Heart left ventricle (tissue), 16 donors: Measurements from ENCODE around the gene CXXC5. TPM values are rescaled to one million over a fixed set of nuclear protein-coding genes. Genes with fewer than 3 reads are reported as not detected.
"Not testable (repeated sequence)": the region's sequence is repeated elsewhere in the genome, so short reads cannot be mapped to it uniquely, and the experiment has no call there.

Experiments used
- ATAC-seq, 4 donors: fragments of 200-7000 bp; cut with Tn5 transposase; one replicate each; pipeline ENCODE4 v1.9.1; 2020 to 2022; ENCODE audit warnings: moderate library complexity in 4 of 4, mild to moderate bottlenecking in 3 of 4, moderate number of reproducible peaks in 1 of 4
- DNase-seq, 5 donors: peaks; one replicate each; pipeline ENCODE4 v3.0.0-alpha.2; 2020
- H3K27ac ChIP-seq, 12 donors: fragments of 200-600 bp; sonication (generic) in 4 of 12; one replicate each; pipeline versions ENCODE4 v1.5.0 to v1.8.0; 2016 to 2022; ENCODE audit warnings: mild to moderate bottlenecking in 2 of 12
- H3K27me3 ChIP-seq, 9 donors: fragments of 200-600 bp; sonication (generic) in 2 of 9; one replicate each; pipeline versions ENCODE4 v1.5.1 to v1.8.0; 2016 to 2022; ENCODE audit warnings: mild to moderate bottlenecking in 3 of 9
- H3K36me3 ChIP-seq, 9 donors: fragments of 200-600 bp; sonication (generic) in 2 of 9; one replicate each; pipeline versions ENCODE4 v1.5.0 to v1.8.0; 2018 to 2022; ENCODE audit warnings: mild to moderate bottlenecking in 2 of 9
- H3K4me1 ChIP-seq, 12 donors: fragments of 200-600 bp; sonication (generic) in 4 of 12; one replicate each; pipeline versions ENCODE4 v1.5.0 to v1.8.0; 2016 to 2022; ENCODE audit warnings: mild to moderate bottlenecking in 3 of 12
- H3K4me3 ChIP-seq, 12 donors: fragments of 200-600 bp; sonication (generic) in 4 of 12; one replicate each; pipeline versions ENCODE4 v1.5.0 to v1.8.0; 2017 to 2022; ENCODE audit warnings: mild to moderate bottlenecking in 9 of 12, moderate library complexity in 4 of 12
- H3K9me3 ChIP-seq, 12 donors: fragments of 200-600 bp; sonication (generic) in 4 of 12; one replicate each; pipeline versions ENCODE4 v1.5.0 to v1.8.0; 2016 to 2022; ENCODE audit warnings: mild to moderate bottlenecking in 1 of 12
- POLR2A ChIP-seq, 2 donors: fragments of 450-650 bp; IDR thresholded peaks; one replicate each; pipeline ENCODE4 v1.6.1; 2017; ENCODE audit warnings: antibody characterized with exemption in 2 of 2, mild to moderate bottlenecking in 2 of 2, moderate library complexity in 2 of 2
- WGBS, 4 donors: extraction: QIAGEN DNeasy Blood & Tissue Kit in 2 of 4; methylation state at CpG; one replicate each; pipeline versions ENCODE4 v1.1.5 to v1.1.7; 2013 to 2018; 5-methylcytosine and 5-hydroxymethylcytosine counted together
- intact Hi-C, 10 donors: fragments of 100-400 bp; cut with DNase I; formaldehyde crosslinking; loops; one replicate each; pipeline versions ENCODE4 v1.11.1 to v1.14.2; 2022
- polyA plus RNA-seq, 2 donors: library from polyadenylated mRNA; stranded (reverse); fragments of 200-250 nt; gene quantifications; one replicate each; pipeline ENCODE4 v1.2.3, GENCODE V29; 2013
- total RNA-seq, 9 donors: library from RNA; depleted of rRNA in 2 of 9; stranded (reverse); fragments of >200 nt in 2 of 9; fragmentation: NEBNext Ultra II Directional in 3 of 9; extraction: Animal tissue kit (Norgen Biotek cat#: 25700) in 3 of 9; gene quantifications; one replicate each; pipeline versions ENCODE4 v1.1.0 to v1.2.4, GENCODE V29; 2016 to 2023
- TF ChIP-seq, protein P1 (sequence below), 12 donors: fragments of 200-600 bp; sonication (generic) in 4 of 12; IDR thresholded peaks; one replicate each; pipeline versions ENCODE4 v1.5.0 to v1.8.0; 2018 to 2022; ENCODE audit warnings: antibody characterized with exemption in 12 of 12, mild to moderate bottlenecking in 5 of 12
- donor health status: ischemic (EF 13 %, LVEDD 7.1; RV severe dilation, severe dysfunction).
- donor health status: healthy with polysubstance abuse.
- donor health status: DM: no; HTN: yes; CAD: no.
- donor health status: DM: no; HTN: no; CAD: no.
- donor health status: ischemic (EF 25% LVEDD 6.9; RV normal size, moderate dysfunction).
- donor health status: ischemic (EF 25% LVEDD 5.7; RV mildly dilated, moderate dysfunction).
- donor health status: healthy.
- donor health status: DM: yes; HTN: yes; CAD: no.
- donor health status: ischemic (EF 35%, LVEDD 5.7; RV mildly dilated, moderate dysfunction).
- donor health status: nonischemic (EF 11% LVEDD 7.7; RV severe dilation, severe dysfunction).
- donor health status: DM: yes; HTN: yes; CAD: no.
- donor health status: PGD.
- donor health status: ischemic (EF 29% LVEDD 5.4; RV normal size, mild dysfunction).
- donor health status: nonischemic (EF 23%, LVEDD 6.1; RV moderate dilation, normal function).

CXXC5 gene
- total and polyA plus RNA-seq, 11 donors, result 29.8 to 74.6 (median 36.3) TPM

- Histone ChIP-seq H3K4me1 (peaks cover 14 to 37% (median 33%) of the 10 kb centered on the region in 12 donors), H3K36me3 (no peaks in the 10 kb centered on the region), H3K27me3 (peaks cover 0 to 26% (median 0%) of the 10 kb centered on the region in 9 donors), H3K9me3 (no peaks in the 10 kb centered on the region), H3K4me3 (peak overlapping the region; percentile 33 to 65 (median 58)), H3K27ac (peak overlapping the region in 9 of 12 donors; percentile 24 to 88 (median 77))
- ATAC-seq (peak in 2 of 4 donors; percentile 16 to 24), DNase-seq (peak in 3 of 5 donors; percentile 47 to 56 (median 51))
- TF ChIP-seq, protein P1, sequence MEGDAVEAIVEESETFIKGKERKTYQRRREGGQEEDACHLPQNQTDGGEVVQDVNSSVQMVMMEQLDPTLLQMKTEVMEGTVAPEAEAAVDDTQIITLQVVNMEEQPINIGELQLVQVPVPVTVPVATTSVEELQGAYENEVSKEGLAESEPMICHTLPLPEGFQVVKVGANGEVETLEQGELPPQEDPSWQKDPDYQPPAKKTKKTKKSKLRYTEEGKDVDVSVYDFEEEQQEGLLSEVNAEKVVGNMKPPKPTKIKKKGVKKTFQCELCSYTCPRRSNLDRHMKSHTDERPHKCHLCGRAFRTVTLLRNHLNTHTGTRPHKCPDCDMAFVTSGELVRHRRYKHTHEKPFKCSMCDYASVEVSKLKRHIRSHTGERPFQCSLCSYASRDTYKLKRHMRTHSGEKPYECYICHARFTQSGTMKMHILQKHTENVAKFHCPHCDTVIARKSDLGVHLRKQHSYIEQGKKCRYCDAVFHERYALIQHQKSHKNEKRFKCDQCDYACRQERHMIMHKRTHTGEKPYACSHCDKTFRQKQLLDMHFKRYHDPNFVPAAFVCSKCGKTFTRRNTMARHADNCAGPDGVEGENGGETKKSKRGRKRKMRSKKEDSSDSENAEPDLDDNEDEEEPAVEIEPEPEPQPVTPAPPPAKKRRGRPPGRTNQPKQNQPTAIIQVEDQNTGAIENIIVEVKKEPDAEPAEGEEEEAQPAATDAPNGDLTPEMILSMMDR (IDR thresholded peaks at IDR 0.05), result peak in 3 of 12 donors; percentile 4 to 12 (median 6)
- no peak for TF ChIP-seq POLR2A (IDR thresholded peaks at IDR 0.05)
- 2 to 3% (median 3%) methylated on average over 51 to 68 of the region's 68 CpGs for WGBS, 4 donors
- intact Hi-C loops, result loop anchor here in 5 of 10 donors (2.0 to 10.0 kb wide), 5 partner anchors 34 to 54 kb away; no protein-coding TSS in a partner anchor
These were observed 63.1 kb downstream of the CXXC5 start for GRCh38 chr5:139711067-139711905.

DNA sequence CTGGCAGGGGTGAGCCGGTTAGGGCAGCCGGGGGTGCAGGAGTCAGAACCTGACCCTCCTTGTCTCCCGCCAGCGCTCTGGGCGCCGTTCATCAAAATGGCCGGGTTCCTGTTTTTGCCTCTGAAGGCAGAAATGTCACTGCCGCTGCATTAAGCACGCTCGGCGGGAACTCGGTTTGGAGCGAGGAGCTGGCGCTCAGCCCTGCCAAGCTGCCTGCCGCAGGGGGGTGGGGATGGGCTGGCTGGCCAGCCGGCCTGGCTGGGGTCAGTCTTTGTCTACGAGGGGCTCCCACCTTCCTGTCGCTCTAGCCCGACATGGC, 63.7 kb downstream of the CXXC5 start:
- H3K27me3 ChIP-seq, result peaks cover 0 to 26% (median 0%) of the 10 kb centered on the region in 9 donors
- DNase-seq, result peak in 1 of 5 donors; percentile 38
- WGBS, 4 donors, result 27 to 40% (median 31%) methylated on average over 14 to 19 of the region's 19 CpGs
- H3K4me3 ChIP-seq, result peak overlapping the region in 9 of 12 donors; percentile 52 to 65 (median 58)
- H3K27ac ChIP-seq, result peak overlapping the region in 3 of 12 donors; percentile 24 to 87 (median 77)
- H3K9me3 ChIP-seq, result no peaks in the 10 kb centered on the region
- ATAC-seq, result no peak
- intact Hi-C loops, result loop anchor here in 5 of 10 donors (2.0 to 10.0 kb wide), 5 partner anchors 33 to 53 kb away; no protein-coding TSS in a partner anchor
- TF ChIP-seq, protein P1 (IDR thresholded peaks at IDR 0.05), result no peak
- no peak for TF ChIP-seq POLR2A (IDR thresholded peaks at IDR 0.05)
- peaks cover 14 to 37% (median 33%) of the 10 kb centered on the region in 12 donors for H3K4me1 ChIP-seq
- no peaks in the 10 kb centered on the region for H3K36me3 ChIP-seq

DNA sequence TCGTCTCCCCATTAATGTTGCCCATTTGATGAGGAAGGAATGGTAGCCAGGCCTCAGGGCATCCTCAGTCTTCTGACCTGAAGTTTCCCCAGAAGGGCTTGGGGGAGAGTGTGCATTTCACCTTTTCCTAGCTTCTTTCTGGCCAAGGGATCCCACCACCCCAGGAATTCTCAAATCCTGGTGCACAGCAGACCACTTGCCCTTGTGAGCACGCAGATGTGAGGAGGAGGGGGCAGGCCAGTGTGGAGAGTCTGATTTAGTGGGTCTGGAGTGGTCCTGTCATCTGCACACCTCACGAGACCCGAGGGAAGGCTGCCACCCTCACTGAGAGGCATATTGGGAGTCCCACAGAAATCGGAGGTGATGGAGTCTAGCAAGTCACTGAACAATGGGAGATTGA, 64.3 kb downstream of the CXXC5 start:
- Histone ChIP-seq H3K9me3 (no peaks in the 10 kb centered on the region), H3K36me3 (no peaks in the 10 kb centered on the region), H3K4me3 (no peak overlapping the region), H3K4me1 (peaks cover 14 to 37% (median 33%) of the 10 kb centered on the region in 12 donors), H3K27me3 (peaks cover 0 to 26% (median 0%) of the 10 kb centered on the region in 9 donors), H3K27ac (no peak overlapping the region)
- DNase-seq (peak in 1 of 5 donors; percentile 7), ATAC-seq (no peak)
- intact Hi-C loops, result loop anchor here in 4 of 10 donors (5.0 to 10.0 kb wide), 4 partner anchors 35 to 52 kb away; no protein-coding TSS in a partner anchor
- no peak for TF ChIP-seq POLR2A (IDR thresholded peaks at IDR 0.05)
- TF ChIP-seq, protein P1 (IDR thresholded peaks at IDR 0.05), result no peak
- 85 to 95% (median 89%) methylated on average over 5 of the region's 5 CpGs for WGBS, 4 donors

GRCh38 chr5:139713898-139714297, 65.7 kb downstream of the CXXC5 start:
- H3K27me3 ChIP-seq, result peaks cover 0 to 26% (median 0%) of the 10 kb centered on the region in 9 donors
- not testable (repeated sequence) for H3K27ac ChIP-seq, ATAC-seq, H3K36me3 ChIP-seq, H3K4me3 ChIP-seq
- intact Hi-C loops, result loop anchor here in 4 of 10 donors (5.0 to 10.0 kb wide), 4 partner anchors 33 to 51 kb away; no protein-coding TSS in a partner anchor
- WGBS, 4 donors, result 96 to 100% (median 98%) methylated on average over 7 to 12 of the region's 12 CpGs
- DNase-seq, result peak in 1 of 5 donors; percentile 16
- peaks cover 9 to 32% (median 26%) of the 10 kb centered on the region in 12 donors for H3K4me1 ChIP-seq
- peaks cover 0 to 10% (median 5%) of the 10 kb centered on the region in 12 donors for H3K9me3 ChIP-seq
